C1 segment of cervical spinal cord (tissue), 14 donors: ENCODE data around the gene AKNAD1.

ENCODE experiments used
- DNase-seq, 14 donors: peaks; one replicate each; lab custom pipeline; 2025; lab: John Stamatoyannopoulos, UW

The AKNAD1 gene

DNA sequence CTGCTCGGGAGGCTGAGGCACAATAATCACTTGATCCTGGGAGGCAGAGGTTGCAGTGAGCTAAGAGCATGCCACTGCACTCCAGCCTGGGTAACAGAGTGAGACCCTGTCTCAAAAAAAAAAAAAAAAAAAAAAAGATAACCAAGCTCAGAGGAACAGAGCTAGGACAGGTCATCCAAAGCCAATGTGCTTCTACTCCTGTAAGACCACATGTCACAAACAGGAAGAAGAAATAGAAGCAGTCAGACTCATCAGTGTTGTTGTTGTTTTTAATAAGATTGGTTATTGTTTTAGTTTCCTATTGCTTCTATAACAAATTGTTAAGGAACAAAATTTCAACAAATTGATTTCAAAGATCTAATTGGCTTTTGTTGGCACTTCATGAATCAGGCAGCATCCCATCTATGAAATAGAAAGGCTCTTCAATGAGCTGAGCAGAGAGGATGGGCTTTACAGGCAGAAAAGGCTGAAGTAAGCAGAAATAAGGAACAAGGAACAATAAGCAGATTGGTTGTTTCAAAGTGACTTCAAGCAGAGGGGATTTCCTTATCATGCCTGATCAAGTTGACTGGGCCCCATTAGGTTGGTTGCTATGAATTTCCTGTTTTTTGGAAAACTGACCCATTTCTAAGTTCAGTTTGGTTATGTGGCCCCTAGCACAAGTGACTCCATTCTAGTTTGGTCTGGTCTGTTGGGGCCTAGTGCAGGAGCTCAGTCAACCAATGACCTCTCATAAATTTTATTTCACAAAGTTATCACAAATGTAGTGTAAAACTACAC is 6.0 kb upstream of the AKNAD1 start:
- no peak for DNase-seq

DNA sequence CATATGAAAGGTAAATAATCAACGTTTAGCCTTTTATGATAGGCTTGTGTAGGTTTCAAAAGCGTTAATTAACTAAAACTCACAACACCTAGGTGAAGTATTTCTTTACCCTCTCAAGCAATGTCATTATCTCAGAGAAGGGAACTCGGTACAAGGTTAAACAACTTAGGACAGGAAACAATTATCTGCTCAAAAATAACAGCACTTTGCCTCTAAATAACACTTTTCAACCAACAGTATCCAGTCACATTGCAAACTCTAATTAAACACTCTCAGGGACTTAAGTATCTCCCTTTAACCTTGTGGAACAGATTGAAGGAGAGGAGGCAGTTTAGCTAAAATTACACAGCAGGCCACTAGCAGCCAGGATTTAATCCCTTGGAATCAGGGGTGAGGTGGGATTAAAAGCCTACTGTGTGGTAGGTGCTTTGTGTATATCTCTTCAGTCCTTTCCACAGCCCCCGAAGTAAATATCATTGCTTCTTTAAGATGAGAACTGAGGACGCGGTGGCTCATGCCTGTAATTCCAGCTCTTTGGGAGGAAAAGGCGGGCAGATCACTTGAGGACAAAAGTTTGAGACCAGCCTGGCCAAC is 5.2 kb upstream of the AKNAD1 start:
- no peak for DNase-seq

DNA sequence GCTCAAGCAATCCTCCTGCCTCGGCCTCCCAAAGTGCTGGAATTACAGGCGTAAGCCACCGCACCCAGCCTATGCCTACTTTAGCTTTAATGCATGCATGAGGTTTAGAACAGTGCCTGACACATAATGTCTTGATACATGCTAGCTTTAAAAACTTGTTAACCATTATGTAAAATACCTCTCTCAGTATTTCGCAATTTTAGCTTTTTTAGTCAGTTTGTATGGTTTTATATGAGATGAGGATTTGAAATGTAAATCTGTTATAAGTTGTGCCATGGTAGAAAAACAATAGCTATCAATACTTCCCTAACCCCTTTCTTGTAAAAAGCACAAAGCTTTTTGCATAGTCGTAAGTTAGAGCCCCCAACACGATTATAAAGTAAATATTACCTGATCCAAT is 4.7 kb upstream of the AKNAD1 start:
- DNase-seq, result no peak

DNA sequence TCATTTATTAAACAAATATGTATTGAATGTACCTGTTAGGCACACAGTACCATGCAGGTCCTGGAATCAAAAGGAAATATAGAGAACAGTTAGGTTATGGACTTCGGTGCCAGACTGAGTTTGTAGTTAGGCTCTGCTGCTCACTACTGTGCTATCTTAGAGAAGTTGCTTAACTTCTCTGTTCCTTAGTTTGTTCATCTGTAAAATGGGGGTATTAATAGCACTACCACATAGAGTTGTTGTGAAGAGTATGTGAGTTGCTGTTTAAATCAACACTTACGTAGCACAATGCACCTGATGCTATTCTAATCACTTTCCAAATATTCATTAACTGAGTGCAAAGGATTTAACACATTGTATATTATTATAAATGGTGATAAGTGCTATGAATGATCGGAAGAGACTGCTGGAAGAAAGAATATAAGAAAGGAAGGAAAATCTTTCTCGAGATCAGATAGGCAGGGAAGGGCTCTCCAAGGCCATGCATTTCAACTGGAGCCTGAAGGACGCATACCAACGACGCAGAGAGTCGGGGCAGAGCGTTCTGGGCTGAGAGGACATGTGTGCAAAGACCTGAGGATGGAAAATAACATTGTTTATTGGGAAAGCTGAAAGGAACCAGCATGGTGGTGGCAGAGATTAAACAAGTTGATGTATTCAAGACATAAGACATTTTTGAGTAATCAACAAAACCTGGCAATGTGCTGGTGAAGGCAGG is 3.5 kb upstream of the AKNAD1 start:
- DNase-seq, result no peak

DNA sequence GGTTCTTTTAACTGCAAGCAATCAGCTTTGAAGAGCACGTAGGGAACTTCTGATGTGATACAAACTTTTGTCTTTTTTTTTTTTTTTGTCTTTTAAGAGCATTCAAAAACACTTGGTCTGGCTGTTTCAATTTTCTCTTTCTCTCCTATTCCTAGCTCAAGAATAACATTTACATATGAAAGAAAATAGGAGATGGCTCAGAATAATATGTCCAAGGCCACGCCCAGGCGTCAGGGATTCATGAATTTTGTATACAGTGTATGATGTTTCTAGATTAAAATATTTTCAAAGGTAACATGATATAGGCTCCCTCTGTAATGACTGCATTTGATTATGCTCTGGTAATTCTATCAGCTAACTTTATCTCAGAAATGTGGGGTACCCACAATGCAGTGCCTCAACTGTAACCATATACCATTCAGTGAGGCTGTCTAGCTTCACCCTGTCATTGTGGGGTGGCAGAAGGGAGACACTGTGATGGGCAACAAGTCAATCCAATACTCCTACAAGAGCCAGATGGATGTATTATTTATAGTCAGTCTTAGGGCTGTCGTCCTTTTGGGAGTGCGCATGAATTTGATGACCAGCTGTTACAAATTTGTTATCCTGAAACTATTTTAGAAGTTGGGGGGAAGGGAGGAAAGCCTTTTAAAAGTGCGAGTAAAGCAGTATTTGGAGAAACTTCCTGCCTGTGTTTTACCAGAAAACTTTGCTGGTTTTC is 1.5 kb upstream of the AKNAD1 start:
- DNase-seq, result peak in 1 of 14 donors; percentile 24

DNA sequence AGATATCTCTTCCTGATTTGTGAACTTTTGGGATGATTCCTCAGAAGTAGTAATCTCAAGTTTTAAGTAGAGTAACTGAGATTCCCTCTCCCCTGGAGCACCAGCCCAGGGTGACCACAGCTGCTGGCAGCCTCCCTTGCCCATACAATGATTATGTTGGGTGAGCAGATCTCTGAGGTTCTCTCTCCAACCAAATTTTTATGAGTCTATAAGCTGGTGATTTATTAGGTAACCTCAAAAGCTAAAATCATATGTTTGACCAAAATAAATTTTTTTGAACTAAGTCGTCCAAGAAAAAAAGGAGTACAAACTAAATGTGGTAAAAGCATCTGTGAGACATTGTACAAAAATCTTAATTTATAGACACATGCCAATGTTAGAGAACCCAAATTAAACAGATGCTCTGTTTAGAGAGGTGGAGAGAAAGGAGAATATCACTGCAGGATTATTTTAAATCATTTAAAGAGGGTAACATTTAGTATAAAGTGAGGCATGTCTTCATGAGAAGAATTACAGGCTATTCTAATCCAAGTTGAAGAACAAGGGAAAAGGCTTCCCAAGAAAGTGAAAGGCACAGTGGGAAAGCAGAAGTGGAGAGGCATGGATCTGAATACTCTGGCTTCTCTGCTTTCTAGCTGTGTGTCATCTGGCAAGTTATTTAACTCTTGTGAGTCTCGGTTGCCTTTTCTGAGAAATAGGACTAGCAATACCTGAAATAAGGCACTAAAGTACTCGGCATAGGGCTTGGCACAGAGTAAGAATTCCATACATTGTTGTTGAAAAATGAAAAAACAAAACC is 2.5 kb downstream of the AKNAD1 start:
- no peak for DNase-seq

DNA sequence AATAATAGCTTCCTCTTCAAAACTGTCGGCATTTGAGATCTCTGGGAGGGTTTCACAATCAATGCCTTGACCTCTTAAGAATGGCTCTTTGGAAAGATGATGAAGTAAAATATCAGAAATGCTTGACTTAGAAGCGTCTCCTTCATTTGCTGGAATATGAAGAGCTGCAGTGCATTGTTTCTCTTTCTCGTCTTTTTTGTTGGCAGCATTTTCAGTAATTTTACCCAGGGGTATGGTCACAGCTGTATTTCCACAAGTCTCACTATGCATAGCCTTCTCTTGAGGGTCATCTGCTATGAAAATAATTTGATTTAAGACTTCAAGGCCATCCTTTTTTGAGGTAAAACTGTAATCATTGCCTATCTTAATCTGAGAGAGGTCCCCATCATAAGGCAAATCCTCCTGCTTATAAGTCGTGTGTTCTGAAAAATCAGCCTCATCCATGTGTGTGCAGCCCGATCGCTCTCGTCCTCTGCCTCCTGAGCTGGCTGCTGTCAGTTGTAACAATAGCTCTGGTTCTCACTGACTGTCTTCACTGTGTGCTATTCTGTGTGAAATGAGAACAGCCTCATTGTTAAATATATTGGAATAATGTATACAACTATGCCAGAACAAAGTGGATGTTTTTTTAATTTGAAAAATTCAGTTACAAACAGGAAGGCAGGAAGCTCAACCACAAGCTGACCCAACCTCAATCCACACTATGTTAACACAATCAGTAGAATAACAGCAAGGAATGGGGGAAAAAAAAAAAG is 4.5 kb downstream of the AKNAD1 start:
- peak in 6 of 14 donors; percentile 8 to 39 (median 20) for DNase-seq

DNA sequence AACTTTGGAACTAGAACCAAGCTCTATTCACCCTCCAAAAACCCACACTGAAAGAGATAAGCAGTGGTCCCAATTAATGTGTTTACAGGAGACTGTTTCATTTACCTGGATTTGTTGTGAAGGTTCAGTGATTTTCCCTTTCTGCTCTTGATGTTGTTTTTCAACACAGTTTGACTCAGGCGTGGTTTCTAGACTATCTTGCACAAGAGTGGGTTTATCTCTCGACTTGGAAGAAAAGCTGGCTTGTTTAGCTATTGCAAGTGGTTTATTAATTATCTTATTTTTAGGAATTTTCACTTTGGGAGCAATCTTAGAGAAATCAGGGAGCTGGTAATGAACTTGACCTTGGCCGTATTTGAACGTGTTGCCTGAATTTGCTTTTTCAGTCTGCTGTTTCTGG is 5.3 kb downstream of the AKNAD1 start:
- DNase-seq, result no peak

DNA sequence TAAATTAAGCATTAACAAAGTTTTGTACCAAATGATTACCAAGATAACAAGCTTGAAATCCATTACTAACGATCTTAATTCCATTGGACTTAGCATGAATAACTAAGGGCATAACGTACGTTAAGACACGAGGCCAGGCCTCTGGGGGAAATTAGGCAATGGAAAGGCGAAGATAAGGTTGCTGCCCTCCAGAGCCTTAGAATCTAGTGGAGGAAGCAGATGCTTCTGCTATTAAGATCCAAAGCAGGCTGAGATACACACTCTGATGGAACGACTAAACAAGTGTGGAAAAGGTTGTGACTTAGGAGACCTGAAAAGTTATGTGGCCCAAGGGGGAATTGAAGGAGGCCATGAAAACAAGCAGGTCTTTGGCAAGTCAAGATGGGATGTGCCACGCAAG is 6.0 kb downstream of the AKNAD1 start:
- no peak for DNase-seq

DNA sequence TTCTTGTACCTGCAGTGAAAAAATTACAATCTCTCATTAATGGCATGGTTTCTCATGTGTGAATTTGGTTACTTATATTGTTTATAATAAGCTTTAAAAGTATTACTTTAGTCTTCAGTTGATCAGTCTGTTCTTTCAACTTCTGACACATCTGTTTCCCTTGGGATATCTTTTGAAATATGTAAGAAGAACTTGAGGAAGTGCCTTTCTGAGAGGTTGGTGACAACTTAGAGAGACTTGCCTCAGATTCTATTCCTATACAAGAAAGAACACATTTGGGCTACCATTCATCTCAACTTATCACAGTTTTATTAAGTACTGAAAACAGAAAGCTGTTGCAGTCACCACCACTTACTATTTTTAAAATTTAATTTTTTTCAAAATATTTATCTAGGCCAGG is 8.1 kb downstream of the AKNAD1 start:
- no peak for DNase-seq

DNA sequence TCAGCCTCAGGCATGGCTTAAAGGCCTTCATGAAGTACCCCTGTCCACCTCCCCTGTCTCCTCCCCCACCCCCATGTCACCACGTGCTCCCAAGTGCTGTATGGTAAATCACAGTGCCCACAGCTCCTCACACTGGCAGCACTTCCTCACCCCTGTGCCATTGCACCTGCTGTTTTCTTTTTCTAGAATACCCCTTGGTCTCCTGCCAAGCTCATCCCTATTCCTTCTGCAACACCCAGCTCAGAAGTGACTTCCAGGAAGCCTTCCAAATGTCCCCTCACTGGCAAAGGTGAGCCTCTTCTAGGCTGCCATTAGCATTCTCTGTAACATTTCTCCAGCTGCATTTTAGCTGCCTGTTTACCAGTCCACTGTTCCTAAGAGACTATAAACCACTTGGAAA is 9.4 kb downstream of the AKNAD1 start:
- peak in 4 of 14 donors; percentile 9 to 20 (median 14) for DNase-seq

DNA sequence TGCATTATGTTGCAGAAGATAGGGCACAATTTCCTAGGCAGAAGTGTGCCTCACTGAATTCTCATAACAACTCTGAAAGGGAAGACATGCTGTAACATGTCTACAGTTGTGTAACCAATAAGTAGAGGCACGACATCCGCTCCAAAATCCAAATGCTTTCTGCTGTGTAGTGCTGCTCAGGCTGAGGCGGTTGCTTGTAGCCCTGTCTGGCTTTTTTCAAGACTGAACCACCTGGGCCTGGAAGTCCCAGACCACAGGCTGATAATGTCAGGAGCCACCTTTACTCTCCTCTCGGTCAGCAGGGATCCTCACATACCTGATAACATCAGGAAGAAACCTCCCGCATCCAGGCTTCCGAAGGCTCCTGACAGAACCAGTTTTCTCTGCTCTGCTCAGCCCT is 10.9 kb downstream of the AKNAD1 start:
- DNase-seq, result no peak

DNA sequence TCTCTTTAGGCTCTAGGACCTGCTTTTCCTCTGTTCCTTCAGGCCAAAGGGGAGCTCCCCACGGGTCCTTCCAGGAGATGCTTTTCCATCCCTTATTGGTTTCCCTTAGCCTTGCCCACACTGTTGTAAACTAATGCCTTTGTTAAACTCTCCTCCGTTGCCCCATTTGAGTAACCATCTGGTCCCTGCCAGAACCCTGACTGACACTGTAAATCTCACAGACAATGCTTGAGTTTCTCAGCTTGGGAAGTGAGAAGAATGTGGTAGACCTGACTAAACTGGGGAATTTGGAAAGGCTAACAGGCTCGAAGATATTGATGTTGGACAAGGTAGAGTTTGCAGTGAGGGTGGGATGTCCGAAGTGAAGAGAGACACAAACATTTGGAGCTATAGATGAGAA is 11.4 kb downstream of the AKNAD1 start:
- DNase-seq, result no peak

DNA sequence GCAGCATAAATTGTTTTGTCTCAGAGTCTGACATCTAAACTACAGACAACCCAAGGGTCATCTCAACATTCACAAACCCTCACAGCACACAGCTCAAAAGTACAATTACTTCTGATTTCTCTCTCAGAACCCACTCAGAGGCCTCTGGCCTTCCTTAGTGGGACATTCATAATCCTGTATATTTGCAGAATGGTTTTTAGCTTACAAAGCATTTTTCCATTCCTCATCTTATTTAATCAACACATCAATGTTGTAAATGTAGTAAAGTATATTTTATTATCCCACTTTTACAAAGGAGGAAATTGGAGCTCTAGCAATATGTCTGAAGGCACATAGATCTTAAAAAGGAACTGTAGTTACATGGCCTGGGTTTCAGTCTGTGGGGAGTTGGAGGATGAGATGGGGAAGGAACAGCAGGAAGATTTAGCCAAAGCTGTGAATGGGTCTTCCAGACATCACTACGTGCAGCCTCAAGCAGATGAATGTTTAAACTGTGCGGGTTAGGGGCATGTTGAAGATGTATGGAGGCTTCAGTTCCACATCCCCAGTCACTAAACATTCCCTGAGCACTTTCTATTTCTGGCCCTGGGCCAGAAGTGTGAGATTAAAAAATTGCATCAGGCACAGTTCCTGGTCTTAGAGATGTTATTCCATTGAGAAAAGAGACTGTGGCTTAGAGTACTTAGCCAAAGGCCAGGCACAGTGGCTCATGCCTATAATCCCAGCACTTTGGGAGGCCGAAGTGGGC is 13.3 kb downstream of the AKNAD1 start:
- DNase-seq, result no peak

DNA sequence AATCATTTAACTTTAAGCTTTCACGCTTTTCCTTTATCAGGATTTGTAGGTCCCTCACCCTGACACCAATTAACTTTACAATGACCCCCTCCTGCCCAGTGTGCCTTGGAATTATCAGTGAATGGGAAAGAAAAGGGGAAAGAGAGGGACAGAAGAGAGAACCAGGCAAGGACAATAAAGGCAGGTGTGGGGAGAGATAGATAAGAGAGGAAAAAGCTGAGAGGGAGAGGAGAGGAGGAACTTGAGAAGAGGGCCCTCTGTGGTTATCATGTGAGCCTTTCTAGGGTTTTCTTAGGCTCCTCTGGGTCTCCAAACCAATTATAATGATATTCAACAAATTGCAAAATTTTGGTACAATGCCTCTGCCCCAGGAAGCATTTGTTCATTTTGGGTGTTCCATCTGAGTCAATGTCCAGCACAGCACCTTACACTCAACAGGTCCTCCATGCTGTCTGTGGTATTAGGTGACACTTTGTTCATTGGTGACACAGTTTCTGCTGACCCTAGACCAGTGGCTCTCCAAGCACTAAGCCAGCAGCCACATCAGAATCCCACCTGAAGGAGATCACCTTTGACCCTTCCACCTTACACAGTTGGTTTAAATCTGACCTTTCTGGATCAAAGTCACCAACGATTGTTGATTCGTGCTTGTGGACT is 14.2 kb downstream of the AKNAD1 start:
- DNase-seq, result no peak

DNA sequence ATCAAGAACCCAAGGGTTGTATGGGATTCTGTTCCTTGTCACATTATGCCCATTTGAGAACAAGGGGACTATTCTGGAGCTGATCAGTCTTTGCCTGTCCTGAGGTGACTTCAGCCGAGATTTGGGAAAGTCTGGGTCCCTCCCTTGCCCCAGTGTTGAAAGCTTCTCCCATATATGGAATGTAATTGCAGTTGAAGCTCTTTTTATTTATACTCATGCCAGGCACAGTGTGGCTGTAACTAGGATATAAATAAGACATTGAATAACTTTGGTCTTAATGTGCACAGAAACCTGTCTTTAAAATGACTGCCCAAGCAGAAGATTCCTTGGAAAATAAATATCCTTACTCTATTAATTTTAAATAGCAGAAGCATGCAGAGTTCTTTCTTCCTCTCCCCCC is 15.2 kb downstream of the AKNAD1 start:
- no peak for DNase-seq

DNA sequence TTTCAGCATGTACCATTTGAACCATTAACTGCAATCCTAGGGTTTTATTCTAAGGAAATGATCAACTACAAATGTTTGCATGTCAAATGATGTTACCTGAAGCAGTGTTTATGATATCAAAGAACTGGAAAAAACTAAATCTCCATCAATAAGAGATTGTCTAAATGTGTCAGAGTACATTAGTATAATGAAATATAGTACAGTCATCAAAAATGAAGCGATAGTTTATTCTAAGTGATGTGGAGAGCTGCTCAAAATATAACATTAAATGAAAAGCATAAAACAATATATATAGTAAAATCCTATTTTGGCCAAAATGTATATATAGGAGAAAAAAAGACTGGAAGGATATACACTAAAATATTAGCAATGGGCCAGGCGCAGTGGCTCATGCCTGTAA is 24.0 kb downstream of the AKNAD1 start:
- no peak for DNase-seq

DNA sequence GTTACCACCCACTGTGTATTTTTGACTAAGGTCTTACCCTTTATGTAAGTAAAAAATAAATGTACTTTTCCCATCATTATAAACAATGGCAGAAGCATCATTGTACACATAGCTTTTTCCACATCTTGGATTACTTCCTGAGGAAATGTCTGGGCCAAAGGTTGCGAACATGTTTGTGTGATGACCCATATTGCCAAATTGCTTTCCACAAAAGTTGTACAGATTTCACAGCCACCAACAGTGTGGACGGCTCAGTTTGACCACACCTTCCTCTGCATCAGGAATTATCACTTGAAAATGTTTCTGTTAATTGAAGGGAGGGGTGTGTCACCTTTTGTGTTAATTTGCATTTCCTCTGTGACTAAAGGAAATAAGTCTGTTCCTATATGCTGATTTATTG is 25.7 kb downstream of the AKNAD1 start:
- peak in 1 of 14 donors; percentile 6 for DNase-seq
